Caco-2 (cell line): ENCODE measurements around the gene TNFRSF21. TPM values are rescaled to one million over a fixed set of nuclear protein-coding genes. Genes with fewer than 3 reads are reported as not detected.

ENCODE experiments used
- BruUV-seq: library from RNA; stranded (reverse); fragments of 400-500 nt; replicated peaks from 2 replicates; lab custom pipeline; 2021; lab: Mats Ljungman, UMichigan
- CTCF ChIA-PET: fragments of 300-600 bp; sonication (Branson Sonifier 250); formaldehyde crosslinking; loops from one replicate; lab custom pipeline; 2022; ENCODE audit warnings: antibody characterized with exemption; lab: Charles Lee
- POLR2A ChIA-PET: fragments of 300-600 bp; sonication (Branson Sonifier 250); formaldehyde crosslinking; loops from one replicate; lab custom pipeline; 2022; ENCODE audit warnings: antibody characterized with exemption; lab: Charles Lee
- DNase-seq, 2 experiments: peaks; one replicate each; pipeline versions ENCODE4 v3.0.0 to v3.0.0-alpha.2; 2020 to 2022
- H3K27me3 ChIP-seq: replicated peaks from 2 replicates; pipeline ENCODE4 v1.6.0; 2011; ENCODE audit warnings: low read length; ENCODE audit not compliant: control insufficient read depth, insufficient read depth
- H3K36me3 ChIP-seq: 2 replicates; pipeline ENCODE4 v1.5.1; 2011; ENCODE audit warnings: low read length; ENCODE audit not compliant: control insufficient read depth, insufficient read depth
- H3K4me1 ChIP-seq: fragments of 250-450 bp; sonication (Bioruptor Pico); 2 replicates; pipeline ENCODE4 v1.5.1; 2020; ENCODE audit warnings: mild to moderate bottlenecking
- H3K4me3 ChIP-seq: 2 replicates; pipeline ENCODE4 v1.5.1; 2011; ENCODE audit warnings: low read depth, mild to moderate bottlenecking, control low read depth, low read length
- H3K9me3 ChIP-seq: fragments of 250-450 bp; sonication (Bioruptor Pico); 2 replicates; pipeline ENCODE4 v1.5.1; 2020; ENCODE audit warnings: mild to moderate bottlenecking, moderate library complexity
- H3K27ac Mint-ChIP-seq: one replicate; pipeline ENCODE4 v1.8.0; 2022; ENCODE audit warnings: mixed read lengths; ENCODE audit not compliant: unreplicated experiment
- H3K27me3 Mint-ChIP-seq: one replicate; pipeline ENCODE4 v1.8.0; 2022; ENCODE audit warnings: mixed read lengths; ENCODE audit not compliant: insufficient read depth, unreplicated experiment
- H3K36me3 Mint-ChIP-seq: one replicate; pipeline ENCODE4 v1.8.0; 2022; ENCODE audit warnings: mild to moderate bottlenecking, mixed read lengths; ENCODE audit not compliant: insufficient read depth, unreplicated experiment
- H3K4me1 Mint-ChIP-seq: one replicate; pipeline ENCODE4 v1.8.0; 2022; ENCODE audit warnings: low read depth, mixed read lengths; ENCODE audit not compliant: unreplicated experiment
- H3K4me3 Mint-ChIP-seq: one replicate; pipeline ENCODE4 v1.8.0; 2022; ENCODE audit warnings: mild to moderate bottlenecking, moderate library complexity, mixed read lengths; ENCODE audit not compliant: unreplicated experiment
- H3K9me3 Mint-ChIP-seq: one replicate; pipeline ENCODE4 v1.8.0; 2022; ENCODE audit warnings: mixed read lengths; ENCODE audit not compliant: unreplicated experiment
- CTCF ChIP-seq, 2 experiments: fragments of 200-600 bp in 1 of 2; IDR thresholded peaks; 1 replicate in 1 of 2; 2 replicates in 1 of 2; pipeline versions ENCODE4 v1.5.1 to v1.8.0; 2011 to 2022; ENCODE audit warnings: antibody characterized with exemption in 1 of 2, control low read depth in 1 of 2, inconsistent platforms in 1 of 2, low read depth in 1 of 2, low read length in 1 of 2, mild to moderate bottlenecking in 1 of 2, moderate library complexity in 1 of 2; ENCODE audit not compliant: insufficient read depth in 1 of 2, severe bottlenecking in 1 of 2, unreplicated experiment in 1 of 2
- intact Hi-C: fragments of 100-400 bp; cut with micrococcal nuclease; formaldehyde crosslinking; loops from one replicate; pipeline ENCODE4 v1.10.0; 2022; ENCODE audit not compliant: unreplicated experiment
- total RNA-seq: library from RNA; stranded (reverse); gene quantifications from 2 replicates; pipeline ENCODE4 v1.2.3, GENCODE V29; 2022

The TNFRSF21 gene
- total RNA-seq, 1 experiment from 2014 or later = 60.8 TPM

GRCh38 chr6:47343600-47343999 lies 33.9 kb upstream of the TNFRSF21 start:
- ChIA-PET POLR2A (no interaction called here), CTCF (no interaction called here)
- Histone ChIP-seq H3K4me3 (no peak overlapping the region), H3K36me3 (no peaks in the 10 kb centered on the region), H3K9me3 (no peaks in the 10 kb centered on the region), H3K27me3 (no peaks in the 10 kb centered on the region), H3K4me1 (no peaks in the 10 kb centered on the region)
- H3K9me3 Mint-ChIP-seq = no peaks in the 10 kb centered on the region
- peaks cover 21% of the 10 kb centered on the region for H3K4me1 Mint-ChIP-seq
- BruUV-seq = no TSS peak
- intact Hi-C loops = no loop called here
- DNase-seq = no peak
- no peak overlapping the region for H3K4me3 Mint-ChIP-seq
- H3K36me3 Mint-ChIP-seq = no peaks in the 10 kb centered on the region
- no peaks in the 10 kb centered on the region for H3K27me3 Mint-ChIP-seq
- H3K27ac Mint-ChIP-seq = no peak overlapping the region
- no peak for TF ChIP-seq CTCF (IDR thresholded peaks at IDR 0.05; ENCODE audit: insufficient read depth in 1 of 2, low read depth in 1 of 2, low read length in 1 of 2, severe bottlenecking in 1 of 2, unreplicated experiment in 1 of 2)

- H3K36me3 Mint-ChIP-seq = no peaks in the 10 kb centered on the region
- no peak overlapping the region for H3K4me3 Mint-ChIP-seq
- H3K9me3 ChIP-seq = no peaks in the 10 kb centered on the region
- intact Hi-C loops = no loop called here
- no peaks in the 10 kb centered on the region for H3K27me3 Mint-ChIP-seq
- H3K36me3 ChIP-seq = no peaks in the 10 kb centered on the region
- H3K27me3 ChIP-seq = no peaks in the 10 kb centered on the region
- H3K4me1 Mint-ChIP-seq = peaks cover 21% of the 10 kb centered on the region
- ChIA-PET CTCF (no interaction called here), POLR2A (no interaction called here)
- H3K9me3 Mint-ChIP-seq = no peaks in the 10 kb centered on the region
- BruUV-seq = no TSS peak
- H3K4me1 ChIP-seq = no peaks in the 10 kb centered on the region
- DNase-seq = no peak
- no peak overlapping the region for H3K27ac Mint-ChIP-seq
- H3K4me3 ChIP-seq = no peak overlapping the region
- TF ChIP-seq CTCF (IDR thresholded peaks at IDR 0.05; ENCODE audit: insufficient read depth in 1 of 2, low read depth in 1 of 2, low read length in 1 of 2, severe bottlenecking in 1 of 2, unreplicated experiment in 1 of 2) = no peak
These were observed 33.1 kb upstream of the TNFRSF21 start for GRCh38 chr6:47342824-47343223.

GRCh38 chr6:47337519-47337918 lies 27.8 kb upstream of the TNFRSF21 start:
- POLR2A ChIA-PET = no interaction called here
- no peak overlapping the region for H3K27ac Mint-ChIP-seq
- peaks cover 19% of the 10 kb centered on the region for H3K4me1 Mint-ChIP-seq
- no peak for DNase-seq
- TF ChIP-seq CTCF (IDR thresholded peaks at IDR 0.05; ENCODE audit: insufficient read depth in 1 of 2, low read depth in 1 of 2, low read length in 1 of 2, severe bottlenecking in 1 of 2, unreplicated experiment in 1 of 2) = no peak
- intact Hi-C loops = no loop called here
- H3K4me1 ChIP-seq = no peaks in the 10 kb centered on the region
- CTCF ChIA-PET = interaction anchor here (0.6 to 0.8 kb wide), 2 partner anchors 240 to 353 kb away, joined by 3 to 4 read pairs; no protein-coding TSS in a partner anchor
- no TSS peak for BruUV-seq
- H3K9me3 ChIP-seq = no peaks in the 10 kb centered on the region
- H3K27me3 Mint-ChIP-seq = no peaks in the 10 kb centered on the region
- no peaks in the 10 kb centered on the region for H3K36me3 Mint-ChIP-seq
- no peak overlapping the region for H3K4me3 Mint-ChIP-seq
- H3K4me3 ChIP-seq = no peak overlapping the region
- H3K36me3 ChIP-seq = no peaks in the 10 kb centered on the region
- H3K27me3 ChIP-seq = no peaks in the 10 kb centered on the region
- no peaks in the 10 kb centered on the region for H3K9me3 Mint-ChIP-seq
